ENCODE results near the gene ASL.
"Not testable (repeated sequence)": the region's sequence is repeated elsewhere in the genome, so short reads cannot be mapped to it uniquely, and the experiment has no call there.

The ASL gene

GRCh38 chr7:66076462-66077329, 1.1 kb downstream of the ASL start:
- DNase-seq (ENCODE audit: low read depth), result no peak

DNA sequence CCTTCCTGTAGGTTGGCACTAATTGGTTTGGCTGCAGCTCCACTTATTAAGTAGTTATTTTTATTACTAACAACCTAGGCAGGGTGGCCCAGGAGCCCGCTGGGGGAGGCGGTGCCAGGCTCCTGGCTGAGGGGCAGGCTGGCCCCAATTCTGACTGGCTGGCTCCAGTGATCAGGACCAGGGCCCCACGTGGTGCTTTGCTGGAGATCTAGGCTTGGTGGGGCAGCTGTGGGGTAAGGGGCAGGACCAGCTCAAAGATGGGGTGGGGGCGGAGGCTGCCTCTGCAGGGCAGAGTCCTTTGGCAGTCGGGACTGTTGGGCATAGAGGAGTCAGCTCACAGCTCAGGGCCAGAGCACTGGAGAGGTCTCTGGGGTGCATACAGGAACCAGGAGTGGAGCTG, 2.4 kb downstream of the ASL start:
- no peak for DNase-seq (ENCODE audit: low read depth)

GRCh38 chr7:66082083-66082482, 6.5 kb downstream of the ASL start:
- no peak for DNase-seq (ENCODE audit: low read depth)

- DNase-seq (ENCODE audit: low read depth), result no peak
Observed at GRCh38 chr7:66082886-66083415, 7.3 kb downstream of the ASL start.

DNA sequence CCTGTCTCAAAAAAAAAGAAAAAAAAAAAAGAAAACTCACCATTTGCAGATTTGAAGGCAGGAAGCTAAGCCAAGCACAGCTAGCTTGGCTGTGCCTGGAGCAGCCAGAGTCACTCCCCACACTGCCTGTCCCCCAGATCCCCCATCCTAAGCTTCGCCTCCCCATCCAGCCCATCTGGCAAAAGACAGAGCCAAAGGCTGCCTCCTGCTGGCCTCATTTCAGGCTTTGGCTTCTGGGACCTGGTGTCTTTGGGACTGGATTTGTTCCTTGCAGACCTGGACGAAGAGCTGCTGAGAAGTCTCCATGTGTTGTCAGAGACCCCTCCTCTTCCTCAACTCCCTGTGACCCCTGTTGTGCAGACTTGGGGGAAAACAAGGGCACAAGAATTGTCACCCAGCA, 8.1 kb downstream of the ASL start:
- no peak for DNase-seq (ENCODE audit: low read depth)

- DNase-seq (ENCODE audit: low read depth), result no peak
Observed at GRCh38 chr7:66088861-66089838, 13.5 kb downstream of the ASL start.

- no peak for DNase-seq (ENCODE audit: low read depth)
Observed at GRCh38 chr7:66092654-66093053, 17.0 kb downstream of the ASL start.

GRCh38 chr7:66095010-66095409, 19.4 kb downstream of the ASL start:
- no peak for DNase-seq (ENCODE audit: low read depth)

GRCh38 chr7:66099232-66099550, 23.6 kb downstream of the ASL start:
- no peak for DNase-seq (ENCODE audit: low read depth)

GRCh38 chr7:66099551-66100407, 24.2 kb downstream of the ASL start:
- peak; percentile 12 for DNase-seq (ENCODE audit: low read depth)

DNA sequence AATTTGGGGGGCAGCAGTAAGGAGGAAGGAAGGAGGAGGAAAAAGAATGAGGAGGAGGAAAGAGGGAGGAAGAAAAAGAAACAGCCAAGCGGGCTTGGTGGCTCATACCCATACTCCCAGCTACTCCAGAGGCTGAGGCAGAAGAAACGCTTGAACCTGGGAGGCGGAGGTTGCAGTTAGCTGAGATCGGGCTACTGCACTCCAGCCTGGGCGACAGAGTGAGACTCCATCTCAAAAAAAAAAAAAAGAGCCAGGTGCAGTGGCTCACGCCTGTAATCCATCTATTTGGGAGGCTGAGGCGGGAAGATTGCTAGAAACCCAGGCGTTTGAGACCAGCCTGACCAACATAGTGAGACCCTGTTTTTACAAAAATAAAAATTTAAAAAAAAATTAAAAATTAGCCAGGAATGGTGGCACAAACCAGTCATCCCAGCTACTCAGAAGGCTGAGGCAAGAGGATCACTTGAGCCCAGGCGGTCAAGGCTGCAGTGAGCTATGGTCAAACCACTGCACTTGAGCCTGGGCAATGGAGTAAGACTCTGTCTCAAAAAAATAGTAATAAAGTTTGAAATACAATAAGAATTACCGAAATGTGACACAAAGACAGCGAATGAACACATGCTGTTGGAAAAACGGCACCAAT, 24.9 kb downstream of the ASL start:
- DNase-seq (ENCODE audit: low read depth), result no peak

DNA sequence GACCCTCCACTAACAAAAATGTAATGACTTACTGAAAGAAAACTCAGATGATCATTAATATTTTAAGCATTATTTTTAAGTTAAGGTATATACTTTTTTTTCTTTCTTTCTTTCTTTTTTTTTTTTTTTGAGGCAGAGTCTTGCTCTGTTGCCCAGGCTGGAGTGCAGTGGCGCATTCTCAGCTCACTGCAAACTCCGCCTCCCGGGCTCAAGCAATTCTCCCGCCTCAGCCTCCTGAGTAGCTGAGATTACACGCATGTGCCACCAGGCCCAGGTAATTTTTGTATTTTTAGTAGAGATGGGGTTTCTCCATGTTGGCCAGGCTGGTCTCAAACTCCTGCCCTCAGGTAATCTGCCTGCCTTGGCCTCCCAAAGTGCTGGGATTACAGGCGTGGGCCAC, 26.5 kb downstream of the ASL start:
- DNase-seq (ENCODE audit: low read depth), result not testable (repeated sequence)

DNA sequence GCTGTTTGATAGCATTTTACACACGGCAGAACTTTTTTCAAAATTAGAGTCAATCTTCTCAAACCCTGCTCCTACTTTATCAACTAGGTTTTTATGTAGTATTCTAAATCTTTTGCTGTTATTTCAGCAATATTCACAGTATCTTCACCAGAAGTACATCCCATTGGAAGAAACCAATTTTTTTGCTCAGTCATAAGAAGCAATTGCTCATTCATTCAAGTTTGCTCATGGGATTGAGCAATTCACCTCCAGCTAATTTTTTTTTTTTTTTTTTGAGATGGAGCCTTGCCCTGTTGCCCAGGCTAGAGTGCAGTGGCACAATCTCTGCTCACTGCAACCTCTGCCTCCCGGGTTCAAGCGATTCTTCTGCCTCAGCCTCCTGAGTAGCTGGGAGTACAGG, 28.4 kb downstream of the ASL start:
- not testable (repeated sequence) for DNase-seq (ENCODE audit: low read depth)

DNA sequence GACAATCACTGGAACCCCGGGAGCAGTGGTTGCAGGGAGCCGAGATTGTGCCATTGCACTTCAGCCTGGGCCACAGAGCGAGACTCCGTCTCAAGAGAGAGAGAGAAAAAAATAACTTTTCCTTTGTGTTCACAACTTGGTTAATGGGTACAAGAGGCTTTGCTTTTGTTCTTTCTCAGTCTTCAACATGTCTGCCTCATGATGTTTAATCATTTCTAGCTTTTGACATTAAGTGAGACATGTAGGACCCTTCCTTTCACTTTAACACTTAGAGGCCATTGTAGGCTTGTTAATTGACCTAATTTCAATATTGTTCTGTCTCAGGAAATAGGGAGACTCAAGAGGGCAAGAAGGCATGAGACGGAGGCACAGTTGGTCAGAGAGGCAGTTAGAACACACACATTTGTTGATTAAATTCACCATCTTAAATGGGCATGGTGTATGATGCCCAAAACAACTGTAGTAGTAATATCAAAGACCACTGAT, 29.7 kb downstream of the ASL start:
- DNase-seq (ENCODE audit: low read depth), result no peak

GRCh38 chr7:66108410-66108809, 32.8 kb downstream of the ASL start:
- not testable (repeated sequence) for DNase-seq (ENCODE audit: low read depth)

GRCh38 chr7:66110856-66111255, 35.2 kb downstream of the ASL start:
- DNase-seq (ENCODE audit: low read depth), result no peak

DNA sequence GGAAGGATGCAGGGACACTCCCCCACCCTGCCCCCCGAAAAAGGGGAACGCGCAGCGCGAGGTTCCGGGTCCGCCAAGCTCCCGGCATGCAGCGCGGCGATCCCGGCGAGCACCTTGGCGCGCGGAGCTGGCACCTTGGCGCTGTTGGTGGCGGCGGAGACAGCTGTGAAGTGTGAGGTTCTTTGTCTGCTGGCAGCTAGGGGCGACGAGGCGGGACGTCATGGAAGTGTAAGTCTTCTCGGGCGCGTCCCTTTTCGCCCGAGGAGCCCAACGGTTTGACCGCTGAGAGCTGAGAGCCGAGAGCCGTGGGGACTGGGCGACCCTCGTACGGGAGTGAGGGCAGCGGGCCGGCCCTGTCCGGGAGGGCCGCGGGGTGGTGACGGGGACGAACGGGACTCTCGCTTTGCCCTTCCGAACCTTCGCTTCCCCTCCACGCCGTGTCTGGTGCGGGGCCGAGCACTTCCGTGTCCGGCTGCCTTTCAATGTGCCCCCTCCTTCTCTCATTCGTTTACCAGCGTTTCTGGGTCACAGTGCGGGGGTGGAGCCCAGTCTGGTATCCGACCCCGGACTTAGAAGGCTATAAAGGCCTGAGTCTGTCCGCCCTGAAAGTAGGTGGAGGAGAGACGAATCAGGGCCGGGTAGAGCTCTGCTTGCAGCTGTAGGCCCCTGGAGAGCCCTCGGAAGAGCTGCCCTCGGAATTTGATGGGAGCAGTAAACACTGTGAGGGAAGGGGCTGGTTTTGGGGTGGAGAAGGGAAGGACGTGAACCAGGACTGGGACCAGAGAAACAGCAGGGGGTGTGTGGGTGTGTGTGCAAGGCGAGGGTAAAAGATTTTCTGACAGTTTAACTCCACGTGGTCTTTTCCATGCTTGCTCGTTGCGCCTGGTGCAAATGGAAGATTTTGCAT, 39.4 kb downstream of the ASL start, which contains the start of gene CRCP:
Gene CRCP, plus strand, starts transcription at position 105 of the 907 bp plus-strand sequence. Its CDS starts 116 bp downstream, at position 221.
- DNase-seq (ENCODE audit: low read depth), result peak; percentile 82

- DNase-seq (ENCODE audit: low read depth), result not testable (repeated sequence)
Observed at GRCh38 chr7:66116680-66117420, 41.2 kb downstream of the ASL start.

DNA sequence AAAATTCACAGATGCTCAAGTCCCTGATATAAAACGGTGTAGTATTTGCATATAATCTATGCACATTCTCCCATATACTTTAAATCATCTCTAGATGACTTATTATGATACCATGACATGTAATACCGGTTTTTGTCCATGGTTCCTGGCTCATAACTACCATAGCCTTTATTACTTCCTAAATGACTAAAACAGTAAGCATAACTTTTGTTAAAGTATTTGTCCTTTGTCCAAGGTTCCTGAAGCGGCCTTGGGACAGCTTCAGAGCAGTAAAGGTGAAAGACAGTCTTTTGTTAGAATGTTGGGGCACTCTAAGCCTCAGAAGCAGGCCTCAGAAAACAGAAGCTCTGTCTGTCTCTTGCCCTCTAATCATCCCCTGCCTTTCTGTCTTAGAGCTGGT, 43.0 kb downstream of the ASL start:
- no peak for DNase-seq (ENCODE audit: low read depth)
